ENCODE measurements around the gene WIPI1. TPM values are rescaled to one million over a fixed set of nuclear protein-coding genes. Genes with fewer than 3 reads are reported as not detected.
"Not testable (repeated sequence)": the region's sequence is repeated elsewhere in the genome, so short reads cannot be mapped to it uniquely, and the experiment has no call there.

WIPI1 gene
- total RNA-seq, 1 donor from 2014 or later, result 89.9 TPM

DNA sequence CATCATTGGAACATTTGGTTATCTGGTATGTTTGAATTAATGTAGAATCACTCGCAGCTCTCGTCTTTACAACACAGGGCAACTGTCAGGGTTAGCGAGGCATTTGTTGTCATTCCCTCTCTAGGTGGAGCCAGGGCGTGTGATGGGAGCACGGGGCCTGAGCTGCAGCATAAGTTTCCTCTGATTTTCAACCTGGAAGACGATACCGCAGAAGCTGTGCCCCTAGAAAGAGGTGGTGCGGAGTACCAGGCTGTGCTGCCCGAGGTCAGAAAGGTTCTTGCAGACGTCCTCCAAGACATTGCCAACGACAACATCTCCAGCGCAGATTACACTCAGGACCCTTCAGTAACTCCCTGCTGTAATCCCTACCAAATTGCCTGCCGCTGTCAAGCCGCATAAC lies 37.2 kb downstream of the WIPI1 start:
- DNase-seq, result no peak
- Histone ChIP-seq H3K27me3 (ENCODE audit: low read depth) (no peaks in the 10 kb centered on the region), H3K4me3 (no peak overlapping the region), H3K36me3 (peaks cover 61% of the 10 kb centered on the region), H3K4me1 (peaks cover 12% of the 10 kb centered on the region), H3K9me3 (replicated peaks) (peaks cover 14% of the 10 kb centered on the region), H3K27ac (replicated peaks) (no peak overlapping the region)
- TF ChIP-seq, protein P1, sequence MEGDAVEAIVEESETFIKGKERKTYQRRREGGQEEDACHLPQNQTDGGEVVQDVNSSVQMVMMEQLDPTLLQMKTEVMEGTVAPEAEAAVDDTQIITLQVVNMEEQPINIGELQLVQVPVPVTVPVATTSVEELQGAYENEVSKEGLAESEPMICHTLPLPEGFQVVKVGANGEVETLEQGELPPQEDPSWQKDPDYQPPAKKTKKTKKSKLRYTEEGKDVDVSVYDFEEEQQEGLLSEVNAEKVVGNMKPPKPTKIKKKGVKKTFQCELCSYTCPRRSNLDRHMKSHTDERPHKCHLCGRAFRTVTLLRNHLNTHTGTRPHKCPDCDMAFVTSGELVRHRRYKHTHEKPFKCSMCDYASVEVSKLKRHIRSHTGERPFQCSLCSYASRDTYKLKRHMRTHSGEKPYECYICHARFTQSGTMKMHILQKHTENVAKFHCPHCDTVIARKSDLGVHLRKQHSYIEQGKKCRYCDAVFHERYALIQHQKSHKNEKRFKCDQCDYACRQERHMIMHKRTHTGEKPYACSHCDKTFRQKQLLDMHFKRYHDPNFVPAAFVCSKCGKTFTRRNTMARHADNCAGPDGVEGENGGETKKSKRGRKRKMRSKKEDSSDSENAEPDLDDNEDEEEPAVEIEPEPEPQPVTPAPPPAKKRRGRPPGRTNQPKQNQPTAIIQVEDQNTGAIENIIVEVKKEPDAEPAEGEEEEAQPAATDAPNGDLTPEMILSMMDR (IDR thresholded peaks at IDR 0.05; ENCODE audit: borderline replicate concordance), result no peak
- intact Hi-C loops (cut with micrococcal nuclease), result no loop called here

DNA sequence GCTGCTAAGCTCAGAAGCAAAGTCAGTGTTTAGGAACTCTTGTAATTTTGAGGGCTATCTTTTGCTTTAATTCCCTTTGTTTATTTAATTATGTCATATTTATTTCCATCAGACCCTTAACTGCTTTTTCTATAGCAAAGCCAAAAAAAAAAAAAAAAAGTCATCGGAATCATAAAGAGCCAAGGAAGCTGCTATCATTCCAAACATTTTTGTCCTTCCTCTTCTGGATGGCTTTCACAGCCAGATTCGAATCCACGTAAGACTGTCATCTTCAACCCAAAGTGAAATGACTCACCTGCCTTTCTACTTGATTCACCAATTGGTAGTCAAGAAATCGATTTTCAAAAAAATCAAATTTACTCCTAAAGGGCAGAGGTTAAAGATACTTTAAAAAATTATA lies 38.4 kb downstream of the WIPI1 start:
- no peak overlapping the region for H3K27ac ChIP-seq (replicated peaks)
- no peak overlapping the region for H3K4me3 ChIP-seq
- peaks cover 21% of the 10 kb centered on the region for H3K9me3 ChIP-seq (replicated peaks)
- intact Hi-C loops (cut with micrococcal nuclease), result no loop called here
- TF ChIP-seq, protein P1 (IDR thresholded peaks at IDR 0.05; ENCODE audit: borderline replicate concordance), result no peak
- H3K27me3 ChIP-seq (ENCODE audit: low read depth), result no peaks in the 10 kb centered on the region
- H3K36me3 ChIP-seq, result peaks cover 49% of the 10 kb centered on the region
- no peak for DNase-seq
- H3K4me1 ChIP-seq, result peaks cover 16% of the 10 kb centered on the region

GRCh38 chr17:68417317-68417716 lies 40.0 kb downstream of the WIPI1 start:
- Histone ChIP-seq H3K27ac (replicated peaks) (no peak overlapping the region), H3K27me3 (ENCODE audit: low read depth) (no peaks in the 10 kb centered on the region), H3K9me3 (replicated peaks) (peaks cover 21% of the 10 kb centered on the region), H3K4me1 (peaks cover 17% of the 10 kb centered on the region), H3K36me3 (peaks cover 33% of the 10 kb centered on the region), H3K4me3 (no peak overlapping the region)
- intact Hi-C loops (cut with micrococcal nuclease), result no loop called here
- DNase-seq, result no peak
- TF ChIP-seq, protein P1 (IDR thresholded peaks at IDR 0.05; ENCODE audit: borderline replicate concordance), result no peak

- H3K4me3 ChIP-seq; DNase-seq; H3K27ac ChIP-seq (replicated peaks); H3K27me3 ChIP-seq (ENCODE audit: low read depth); H3K36me3 ChIP-seq; intact Hi-C loops (cut with micrococcal nuclease): not testable (repeated sequence)
- H3K9me3 ChIP-seq (replicated peaks), result peaks cover 24% of the 10 kb centered on the region
- peaks cover 17% of the 10 kb centered on the region for H3K4me1 ChIP-seq
Measured at GRCh38 chr17:68414901-68415300, 42.4 kb downstream of the WIPI1 start.

- intact Hi-C loops (cut with micrococcal nuclease); DNase-seq; H3K27me3 ChIP-seq (ENCODE audit: low read depth); H3K36me3 ChIP-seq: not testable (repeated sequence)
- Histone ChIP-seq H3K27ac (replicated peaks) (peak overlapping the region; percentile 30), H3K9me3 (replicated peaks) (peaks cover 24% of the 10 kb centered on the region), H3K4me3 (peak overlapping the region; percentile 66), H3K4me1 (peaks cover 13% of the 10 kb centered on the region)
Measured at GRCh38 chr17:68413597-68414560, 43.4 kb downstream of the WIPI1 start.

- H3K9me3 ChIP-seq (replicated peaks), result peaks cover 39% of the 10 kb centered on the region
- intact Hi-C loops (cut with micrococcal nuclease); H3K27ac ChIP-seq (replicated peaks); H3K4me1 ChIP-seq; H3K27me3 ChIP-seq (ENCODE audit: low read depth); H3K4me3 ChIP-seq; DNase-seq; H3K36me3 ChIP-seq: not testable (repeated sequence)
Measured at GRCh38 chr17:68407656-68408055, 49.6 kb downstream of the WIPI1 start.

DNA sequence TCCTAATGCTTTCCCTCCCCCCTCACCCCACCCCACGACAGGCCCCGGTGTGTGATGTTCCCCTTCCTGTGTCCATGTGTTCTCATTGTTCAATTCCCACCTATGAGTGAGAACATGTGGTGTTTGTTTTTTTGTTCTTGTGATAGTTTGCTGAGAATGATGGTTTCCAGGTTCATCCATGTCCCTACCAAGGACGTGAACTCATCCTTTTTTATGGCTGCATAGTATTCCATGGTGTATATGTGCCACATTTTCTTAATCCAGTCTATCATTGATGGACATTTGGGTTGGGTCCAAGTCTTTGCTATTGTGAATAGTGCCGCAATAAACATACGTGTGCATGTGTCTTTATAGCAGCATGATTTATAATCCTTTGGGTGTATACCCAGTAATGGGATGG lies 53.5 kb downstream of the WIPI1 start:
- Histone ChIP-seq H3K9me3 (replicated peaks) (peaks cover 36% of the 10 kb centered on the region), H3K4me1 (peaks cover 25% of the 10 kb centered on the region)
- H3K36me3 ChIP-seq; H3K27ac ChIP-seq (replicated peaks); DNase-seq; intact Hi-C loops (cut with micrococcal nuclease); H3K4me3 ChIP-seq; H3K27me3 ChIP-seq (ENCODE audit: low read depth): not testable (repeated sequence)
